Endodermal cell (in vitro differentiated cells): ENCODE results near the gene DYRK2. TPM values are rescaled to one million over a fixed set of nuclear protein-coding genes. Genes with fewer than 3 reads are reported as not detected.

Source experiments
- DNase-seq: peaks from one replicate; pipeline ENCODE4 v3.0.0-alpha.2; 2017
- H3K27ac ChIP-seq: 2 replicates; pipeline ENCODE4 v1.5.1; 2013; ENCODE audit warnings: mild to moderate bottlenecking, low read depth, low read length, moderate library complexity
- H3K27me3 ChIP-seq: 2 replicates; pipeline ENCODE4 v1.6.1; 2013; ENCODE audit warnings: mild to moderate bottlenecking, low read length, moderate library complexity; ENCODE audit not compliant: insufficient read depth, control insufficient read depth, poor library complexity, severe bottlenecking
- H3K36me3 ChIP-seq: 2 replicates; pipeline ENCODE4 v1.7.0; 2013; ENCODE audit warnings: mild to moderate bottlenecking, low read length, moderate library complexity; ENCODE audit not compliant: control insufficient read depth, insufficient read depth
- H3K4me1 ChIP-seq: one replicate; pipeline ENCODE4 v1.7.0; 2013; ENCODE audit warnings: low read length; ENCODE audit not compliant: control insufficient read depth, insufficient read depth
- H3K4me3 ChIP-seq: 2 replicates; pipeline ENCODE4 v1.5.1; 2013; ENCODE audit warnings: mild to moderate bottlenecking, low read length, moderate library complexity
- H3K9ac ChIP-seq: 2 replicates; pipeline ENCODE4 v1.6.1; 2013; ENCODE audit warnings: mild to moderate bottlenecking, low read length, moderate library complexity; ENCODE audit not compliant: poor library complexity, severe bottlenecking; ENCODE audit errors: extremely low read depth
- H3K9me3 ChIP-seq: 2 replicates; pipeline ENCODE4 v1.6.1; 2013; ENCODE audit warnings: mild to moderate bottlenecking, low read length, moderate library complexity; ENCODE audit not compliant: control insufficient read depth
- H3K27ac Mint-ChIP-seq: 2 replicates; pipeline ENCODE4 v1.8.0; 2020; ENCODE audit warnings: mixed read lengths
- H3K27me3 Mint-ChIP-seq: 2 replicates; pipeline ENCODE4 v1.8.0; 2021; ENCODE audit warnings: mild to moderate bottlenecking, mixed read lengths; ENCODE audit not compliant: insufficient read depth
- H3K36me3 Mint-ChIP-seq: 2 replicates; pipeline ENCODE4 v1.8.0; 2020; ENCODE audit warnings: low read depth, mixed read lengths
- H3K4me1 Mint-ChIP-seq: 2 replicates; pipeline ENCODE4 v1.8.0; 2020; ENCODE audit warnings: mixed read lengths
- H3K4me3 Mint-ChIP-seq: 2 replicates; pipeline ENCODE4 v1.8.0; 2020; ENCODE audit warnings: mild to moderate bottlenecking, moderate library complexity, mixed read lengths
- H3K9me3 Mint-ChIP-seq: 2 replicates; pipeline ENCODE4 v1.8.0; 2020; ENCODE audit warnings: mild to moderate bottlenecking, mixed read lengths
- WGBS, 2 experiments: methylation state at CpG; one replicate each; pipeline versions ENCODE4 v1.1.5 to v1.1.7; 2013; ENCODE audit warnings: missing lambda C conversion rate in 2 of 2, mixed read lengths in 1 of 2; ENCODE audit not compliant: insufficient coverage in 1 of 2, insufficient read length in 1 of 2; 5-methylcytosine and 5-hydroxymethylcytosine counted together
- total RNA-seq, 2 donors: library from RNA; stranded (reverse); fragmentation: NEBNext Ultra II Directional in 1 of 2; extraction: Animal tissue kit (Norgen Biotek cat#: 25700) in 1 of 2; gene quantifications; 2 replicates in 1 of 2; 3 replicates in 1 of 2; pipeline ENCODE4 v1.2.1, GENCODE V29; 2021
- TF ChIP-seq, protein P1 (sequence below): fragments of 200-600 bp; sonication (generic); conservative IDR thresholded peaks from 2 replicates; pipeline ENCODE4 v1.5.0; 2021; ENCODE audit warnings: antibody characterized with exemption, mild to moderate bottlenecking

Gene DYRK2
- total RNA-seq, 2 donors from 2014 or later = 29.5 to 33.2 TPM

DNA sequence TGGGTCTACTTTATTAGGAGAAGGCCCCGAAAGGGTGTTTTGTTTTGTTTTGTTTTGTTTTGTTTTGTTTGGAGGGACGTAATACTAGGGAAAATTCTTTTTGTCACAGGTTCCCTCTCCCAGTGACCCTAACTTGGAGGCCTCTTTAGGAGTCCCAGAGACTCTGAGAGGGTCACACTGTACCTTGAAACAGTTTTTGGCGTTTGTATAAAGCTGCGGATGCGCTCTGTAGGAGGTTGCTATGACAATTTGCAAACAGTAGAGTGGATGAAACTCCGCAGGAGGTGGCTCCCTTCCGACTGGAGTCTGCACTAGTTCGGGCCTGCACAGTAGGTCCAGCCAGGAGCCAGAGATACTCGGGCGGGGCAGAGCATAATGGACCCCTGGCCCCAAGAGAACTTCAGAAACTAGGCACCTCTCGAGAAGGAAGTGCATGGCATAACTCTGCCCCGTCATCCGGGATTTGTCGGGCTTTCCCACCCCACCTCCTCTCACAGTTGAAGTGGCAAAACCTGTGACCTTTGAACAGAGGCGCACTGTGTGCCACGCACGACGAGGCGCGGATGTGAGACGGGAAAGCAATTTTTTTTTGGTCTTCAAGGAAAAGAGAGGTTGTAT is 1.3 kb upstream of the DYRK2 start:
- DNase-seq = peak; percentile 77
- H3K9me3 ChIP-seq = peaks cover 8% of the 10 kb centered on the region
- H3K27me3 ChIP-seq = peaks cover 5% of the 10 kb centered on the region
- Mint-ChIP-seq H3K4me1 (peaks cover 25% of the 10 kb centered on the region), H3K27ac (peak overlapping the region; percentile 93), H3K4me3 (peak overlapping the region; percentile 92), H3K9me3 (peaks cover 2% of the 10 kb centered on the region), H3K27me3 (peaks cover 9% of the 10 kb centered on the region), H3K36me3 (peaks cover 5% of the 10 kb centered on the region)
- no peak overlapping the region for H3K9ac ChIP-seq
- peaks cover under 1% of the 10 kb centered on the region for H3K36me3 ChIP-seq
- peak overlapping the region; percentile 92 for H3K4me3 ChIP-seq
- H3K27ac ChIP-seq = no peak overlapping the region
- 61 to 63% methylated on average over 19 to 21 of the region's 21 CpGs for WGBS, 2 experiments
- TF ChIP-seq, protein P1, sequence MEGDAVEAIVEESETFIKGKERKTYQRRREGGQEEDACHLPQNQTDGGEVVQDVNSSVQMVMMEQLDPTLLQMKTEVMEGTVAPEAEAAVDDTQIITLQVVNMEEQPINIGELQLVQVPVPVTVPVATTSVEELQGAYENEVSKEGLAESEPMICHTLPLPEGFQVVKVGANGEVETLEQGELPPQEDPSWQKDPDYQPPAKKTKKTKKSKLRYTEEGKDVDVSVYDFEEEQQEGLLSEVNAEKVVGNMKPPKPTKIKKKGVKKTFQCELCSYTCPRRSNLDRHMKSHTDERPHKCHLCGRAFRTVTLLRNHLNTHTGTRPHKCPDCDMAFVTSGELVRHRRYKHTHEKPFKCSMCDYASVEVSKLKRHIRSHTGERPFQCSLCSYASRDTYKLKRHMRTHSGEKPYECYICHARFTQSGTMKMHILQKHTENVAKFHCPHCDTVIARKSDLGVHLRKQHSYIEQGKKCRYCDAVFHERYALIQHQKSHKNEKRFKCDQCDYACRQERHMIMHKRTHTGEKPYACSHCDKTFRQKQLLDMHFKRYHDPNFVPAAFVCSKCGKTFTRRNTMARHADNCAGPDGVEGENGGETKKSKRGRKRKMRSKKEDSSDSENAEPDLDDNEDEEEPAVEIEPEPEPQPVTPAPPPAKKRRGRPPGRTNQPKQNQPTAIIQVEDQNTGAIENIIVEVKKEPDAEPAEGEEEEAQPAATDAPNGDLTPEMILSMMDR = no peak
- peaks cover 6% of the 10 kb centered on the region for H3K4me1 ChIP-seq

DNA sequence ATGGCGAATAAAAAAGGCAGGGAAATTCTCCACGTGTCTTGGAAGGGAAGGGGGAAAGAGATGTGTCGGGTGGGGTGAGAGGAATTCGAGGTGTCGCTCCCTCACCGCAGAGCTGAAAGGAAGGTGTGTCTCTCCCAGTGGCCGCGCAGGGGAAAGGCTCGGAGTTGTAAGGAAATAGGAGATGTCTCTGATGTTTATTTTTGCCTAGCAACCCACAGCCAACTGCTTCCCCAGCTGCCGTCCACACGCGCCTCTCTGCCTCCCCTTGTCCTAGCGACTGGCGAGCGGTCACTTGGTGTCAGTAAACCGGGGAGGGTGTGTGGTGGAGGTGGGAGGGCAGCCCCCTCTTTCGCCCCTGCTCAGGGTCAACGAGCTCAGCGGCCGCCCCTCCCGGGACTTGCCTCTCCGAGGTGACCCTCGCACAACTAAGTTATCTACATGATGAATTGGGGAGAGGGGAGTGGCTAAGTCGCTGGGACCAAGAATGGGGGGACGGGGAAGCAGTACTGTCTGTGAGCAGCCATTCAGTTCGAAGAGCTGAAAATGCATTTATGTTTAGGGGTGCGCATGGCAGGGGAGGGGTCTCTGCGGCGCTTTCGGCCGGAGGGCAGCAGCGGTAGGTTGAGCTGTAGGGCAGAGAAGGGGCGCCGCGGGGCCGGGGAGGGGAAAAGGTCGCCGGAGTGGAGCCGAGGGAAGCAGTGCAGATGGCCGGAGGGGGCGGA is 585 bp upstream of the DYRK2 start:
- WGBS, 2 experiments = 2% methylated on average over 4 to 40 of the region's 41 CpGs

DNA sequence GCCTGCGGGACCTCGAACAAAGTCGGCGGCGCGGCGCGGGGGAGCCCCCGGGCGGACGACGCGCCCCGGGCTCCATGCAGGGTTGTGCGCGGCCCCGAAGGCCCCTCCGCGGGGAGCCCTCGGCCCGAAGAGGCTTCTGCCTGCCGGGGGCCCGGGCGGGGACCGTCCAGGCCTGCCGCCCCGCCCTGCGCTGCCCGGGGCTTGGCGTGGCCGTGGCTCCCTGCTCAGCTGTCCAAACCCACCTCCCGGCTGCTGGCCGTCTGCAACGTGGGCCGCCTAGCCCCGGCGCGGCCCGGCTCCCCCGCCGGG is 670 bp downstream of the DYRK2 start:
- DNase-seq = no peak
- H3K4me3 ChIP-seq = peak overlapping the region; percentile 94
- 0 to 1% methylated on average over 12 to 41 of the region's 41 CpGs for WGBS, 2 experiments
- peaks cover 5% of the 10 kb centered on the region for H3K27me3 ChIP-seq
- Mint-ChIP-seq H3K36me3 (peaks cover 13% of the 10 kb centered on the region), H3K4me1 (peaks cover 25% of the 10 kb centered on the region), H3K9me3 (peaks cover 2% of the 10 kb centered on the region), H3K27ac (no peak overlapping the region), H3K27me3 (peaks cover 9% of the 10 kb centered on the region), H3K4me3 (peak overlapping the region; percentile 92)
- H3K27ac ChIP-seq = peak overlapping the region; percentile 89
- TF ChIP-seq, protein P1 = no peak
- peak overlapping the region; percentile 83 for H3K9ac ChIP-seq
- peaks cover 8% of the 10 kb centered on the region for H3K9me3 ChIP-seq
- H3K4me1 ChIP-seq = no peaks in the 10 kb centered on the region
- H3K36me3 ChIP-seq = peaks cover 15% of the 10 kb centered on the region

More for the DNA sequence above, 585 bp upstream of the DYRK2 start:
- peaks cover 3% of the 10 kb centered on the region for H3K36me3 ChIP-seq
- H3K27ac Mint-ChIP-seq = peak overlapping the region; percentile 93
- peak overlapping the region; percentile 90 for H3K27ac ChIP-seq
- peak overlapping the region; percentile 92 for H3K4me3 ChIP-seq
- H3K9ac ChIP-seq = peak overlapping the region; percentile 87
- peaks cover 25% of the 10 kb centered on the region for H3K4me1 Mint-ChIP-seq
- peaks cover 4% of the 10 kb centered on the region for H3K4me1 ChIP-seq
- peaks cover 5% of the 10 kb centered on the region for H3K27me3 ChIP-seq
- peaks cover 2% of the 10 kb centered on the region for H3K9me3 Mint-ChIP-seq
- H3K4me3 Mint-ChIP-seq = peak overlapping the region; percentile 92
- DNase-seq = peak; percentile 94
- TF ChIP-seq, protein P1 = peak; percentile 56
- H3K9me3 ChIP-seq = peaks cover 8% of the 10 kb centered on the region
- peaks cover 9% of the 10 kb centered on the region for H3K27me3 Mint-ChIP-seq
- peaks cover 5% of the 10 kb centered on the region for H3K36me3 Mint-ChIP-seq
